Smooth muscle cell (in vitro differentiated cells): ENCODE results near the gene LRMDA. TPM values are rescaled to one million over a fixed set of nuclear protein-coding genes. Genes with fewer than 3 reads are reported as not detected.

Experiments
- DNase-seq: peaks from one replicate; lab custom pipeline; 2025; ENCODE audit not compliant: unreplicated experiment; lab: John Stamatoyannopoulos, UW
- H2AFZ ChIP-seq: fragments of 200-600 bp; sonication (generic); 2 replicates; pipeline ENCODE4 v1.6.0; 2016; ENCODE audit warnings: antibody characterized with exemption, low read depth, mild to moderate bottlenecking
- H3F3A ChIP-seq: fragments of 200-600 bp; sonication (generic); 2 replicates; pipeline ENCODE4 v1.6.0; 2017; ENCODE audit warnings: antibody characterized with exemption, low read depth
- H3K27ac ChIP-seq: fragments of 200-600 bp; sonication (generic); 2 replicates; pipeline ENCODE4 v1.5.1; 2016; ENCODE audit warnings: low read depth, mild to moderate bottlenecking
- H3K27me3 ChIP-seq: fragments of 200-600 bp; sonication (generic); 2 replicates; pipeline ENCODE4 v1.6.1; 2016; ENCODE audit warnings: low read depth, mild to moderate bottlenecking
- H3K36me3 ChIP-seq: fragments of 200-600 bp; sonication (generic); 2 replicates; pipeline ENCODE4 v1.5.1; 2016; ENCODE audit warnings: low read depth
- H3K4me1 ChIP-seq: fragments of 200-600 bp; sonication (generic); 2 replicates; pipeline ENCODE4 v1.5.1; 2016; ENCODE audit warnings: low read depth
- H3K4me2 ChIP-seq: fragments of 200-600 bp; sonication (generic); 2 replicates; pipeline ENCODE4 v1.6.0; 2016; ENCODE audit warnings: mild to moderate bottlenecking
- H3K4me3 ChIP-seq: fragments of 200-600 bp; sonication (generic); 2 replicates; pipeline ENCODE4 v1.5.1; 2016; ENCODE audit warnings: mild to moderate bottlenecking
- H3K79me2 ChIP-seq: fragments of 200-600 bp; sonication (generic); 2 replicates; pipeline ENCODE4 v1.6.0; 2016; ENCODE audit warnings: low read depth, mild to moderate bottlenecking
- H3K9ac ChIP-seq: fragments of 200-600 bp; sonication (generic); 2 replicates; pipeline ENCODE4 v1.6.0; 2016; ENCODE audit warnings: low read depth
- H3K9me3 ChIP-seq: fragments of 200-600 bp; sonication (generic); replicated peaks from 2 replicates; pipeline ENCODE4 v1.5.1; 2016; ENCODE audit warnings: low read depth
- H4K20me1 ChIP-seq: fragments of 200-600 bp; sonication (generic); 2 replicates; pipeline ENCODE4 v1.6.0; 2016; ENCODE audit warnings: low read depth
- WGBS: methylation state at CpG from one replicate; pipeline ENCODE4 v1.1.7; 2016; ENCODE audit warnings: low lambda C conversion rate; 5-methylcytosine and 5-hydroxymethylcytosine counted together
- polyA plus RNA-seq: library from polyadenylated mRNA; unstranded; fragments of >200 nt; fragmentation: Nextera tagmentation; extraction: Ambion mirVana; gene quantifications from 2 replicates; pipeline ENCODE4 v1.2.1, GENCODE V29; 2016
- total RNA-seq: library from RNA; depleted of rRNA; stranded (reverse); fragments of >200 nt; gene quantifications from 2 replicates; pipeline ENCODE4 v1.2.3, GENCODE V29; 2014
- TF ChIP-seq, protein P1 (sequence below): fragments of 200-600 bp; sonication (generic); IDR thresholded peaks from 2 replicates; pipeline ENCODE4 v1.5.1; 2017; ENCODE audit warnings: borderline replicate concordance, mild to moderate bottlenecking, antibody characterized with exemption; ENCODE audit not compliant: insufficient read depth, poor library complexity, severe bottlenecking

LRMDA gene
- total and polyA plus RNA-seq, 2 experiments from 2014 or later: 1.5 to 1.6 TPM

DNA sequence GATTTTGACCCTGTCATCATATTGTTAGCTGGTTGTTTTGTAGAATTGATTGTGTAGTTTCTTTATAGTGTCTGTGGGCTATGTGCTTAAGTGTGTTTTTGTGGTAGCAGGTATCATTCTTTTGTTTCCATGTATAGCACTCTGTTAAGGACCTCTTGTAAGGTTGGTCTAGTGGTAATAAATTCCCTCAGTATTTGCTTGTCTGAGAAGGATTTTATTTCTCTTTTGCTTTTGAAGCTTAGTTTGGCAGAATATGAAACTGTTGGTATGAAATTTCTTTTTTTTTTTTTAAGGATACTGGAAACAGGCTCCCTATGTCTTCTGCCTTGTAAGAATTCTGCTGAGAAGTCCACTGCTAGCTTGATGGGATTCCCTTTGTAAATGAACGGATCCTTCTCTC lies 1073.4 kb downstream of the LRMDA start:
- H3F3A ChIP-seq: no peaks in the 10 kb centered on the region
- TF ChIP-seq, protein P1, sequence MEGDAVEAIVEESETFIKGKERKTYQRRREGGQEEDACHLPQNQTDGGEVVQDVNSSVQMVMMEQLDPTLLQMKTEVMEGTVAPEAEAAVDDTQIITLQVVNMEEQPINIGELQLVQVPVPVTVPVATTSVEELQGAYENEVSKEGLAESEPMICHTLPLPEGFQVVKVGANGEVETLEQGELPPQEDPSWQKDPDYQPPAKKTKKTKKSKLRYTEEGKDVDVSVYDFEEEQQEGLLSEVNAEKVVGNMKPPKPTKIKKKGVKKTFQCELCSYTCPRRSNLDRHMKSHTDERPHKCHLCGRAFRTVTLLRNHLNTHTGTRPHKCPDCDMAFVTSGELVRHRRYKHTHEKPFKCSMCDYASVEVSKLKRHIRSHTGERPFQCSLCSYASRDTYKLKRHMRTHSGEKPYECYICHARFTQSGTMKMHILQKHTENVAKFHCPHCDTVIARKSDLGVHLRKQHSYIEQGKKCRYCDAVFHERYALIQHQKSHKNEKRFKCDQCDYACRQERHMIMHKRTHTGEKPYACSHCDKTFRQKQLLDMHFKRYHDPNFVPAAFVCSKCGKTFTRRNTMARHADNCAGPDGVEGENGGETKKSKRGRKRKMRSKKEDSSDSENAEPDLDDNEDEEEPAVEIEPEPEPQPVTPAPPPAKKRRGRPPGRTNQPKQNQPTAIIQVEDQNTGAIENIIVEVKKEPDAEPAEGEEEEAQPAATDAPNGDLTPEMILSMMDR: no peak
- H3K27ac ChIP-seq: no peak overlapping the region
- H3K4me2 ChIP-seq: no peak overlapping the region
- no peaks in the 10 kb centered on the region for H3K79me2 ChIP-seq
- no peak overlapping the region for H2AFZ ChIP-seq
- no peaks in the 10 kb centered on the region for H4K20me1 ChIP-seq
- H3K36me3 ChIP-seq: no peaks in the 10 kb centered on the region
- whole genome bisulfite sequencing: 95% methylated on average over 1 of the region's 1 CpG
- peaks cover 13% of the 10 kb centered on the region for H3K9me3 ChIP-seq
- no peak for DNase-seq
- H3K4me1 ChIP-seq: no peaks in the 10 kb centered on the region
- no peaks in the 10 kb centered on the region for H3K27me3 ChIP-seq
- no peak overlapping the region for H3K9ac ChIP-seq
- no peak overlapping the region for H3K4me3 ChIP-seq

DNA sequence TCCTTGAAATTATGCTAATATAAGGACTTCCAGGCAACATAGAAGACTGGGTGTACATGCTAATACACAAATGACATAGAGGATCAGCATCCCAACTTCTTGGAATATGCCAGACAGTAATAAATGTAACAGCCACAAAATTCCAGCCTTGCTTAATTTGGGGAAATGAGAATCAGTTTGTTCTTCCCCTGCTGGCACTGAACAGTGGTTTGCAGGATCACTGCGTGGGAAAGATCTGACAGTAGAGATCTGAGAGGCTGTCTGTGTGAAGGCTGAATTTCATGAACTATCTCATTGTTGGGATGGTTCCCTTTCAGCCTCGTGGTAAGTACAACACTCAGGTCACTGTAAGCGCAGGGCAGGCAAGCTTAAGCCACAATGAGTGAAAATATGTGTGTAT lies 1078.0 kb downstream of the LRMDA start:
- H3K4me3 ChIP-seq: no peak overlapping the region
- no peaks in the 10 kb centered on the region for H3K36me3 ChIP-seq
- no peak overlapping the region for H3K9ac ChIP-seq
- 45% methylated on average over 3 of the region's 3 CpGs for WGBS
- H3K79me2 ChIP-seq: no peaks in the 10 kb centered on the region
- no peak for DNase-seq
- TF ChIP-seq, protein P1: no peak
- H3F3A ChIP-seq: no peaks in the 10 kb centered on the region
- peaks cover 10% of the 10 kb centered on the region for H3K9me3 ChIP-seq
- peak overlapping the region; percentile 36 for H3K27ac ChIP-seq
- peak overlapping the region; percentile 25 for H2AFZ ChIP-seq
- H3K4me2 ChIP-seq: no peak overlapping the region
- no peaks in the 10 kb centered on the region for H3K27me3 ChIP-seq
- H4K20me1 ChIP-seq: no peaks in the 10 kb centered on the region
- H3K4me1 ChIP-seq: no peaks in the 10 kb centered on the region

DNA sequence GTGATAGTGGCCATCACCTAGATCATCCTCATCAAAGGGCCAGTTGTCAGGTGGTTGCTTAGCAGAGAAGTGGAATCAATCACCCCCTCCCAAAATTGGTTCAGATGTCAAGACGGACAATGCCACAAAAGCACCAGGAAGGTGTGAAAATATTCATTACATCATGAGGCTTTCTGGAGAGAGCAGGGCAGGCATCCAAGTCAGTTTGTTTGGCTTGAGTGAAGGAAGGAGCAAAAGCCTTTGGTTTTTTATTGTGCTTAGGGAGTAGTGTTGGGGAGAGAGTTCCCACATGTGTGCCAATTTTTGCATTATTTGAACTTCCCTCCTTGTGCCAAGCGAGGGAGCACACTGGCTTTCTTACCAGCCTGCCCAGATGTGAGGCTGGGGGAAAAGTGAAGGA lies 1082.9 kb downstream of the LRMDA start:
- Histone ChIP-seq H3K79me2 (no peaks in the 10 kb centered on the region), H3K9me3 (no peaks in the 10 kb centered on the region), H3K36me3 (no peaks in the 10 kb centered on the region), H2AFZ (no peak overlapping the region), H3K9ac (no peak overlapping the region), H3K4me1 (no peaks in the 10 kb centered on the region), H3K27ac (no peak overlapping the region), H4K20me1 (no peaks in the 10 kb centered on the region), H3F3A (no peaks in the 10 kb centered on the region), H3K4me2 (no peak overlapping the region), H3K4me3 (no peak overlapping the region), H3K27me3 (no peaks in the 10 kb centered on the region)
- 96% methylated on average over 2 of the region's 2 CpGs for WGBS
- TF ChIP-seq, protein P1: no peak
- no peak for DNase-seq

DNA sequence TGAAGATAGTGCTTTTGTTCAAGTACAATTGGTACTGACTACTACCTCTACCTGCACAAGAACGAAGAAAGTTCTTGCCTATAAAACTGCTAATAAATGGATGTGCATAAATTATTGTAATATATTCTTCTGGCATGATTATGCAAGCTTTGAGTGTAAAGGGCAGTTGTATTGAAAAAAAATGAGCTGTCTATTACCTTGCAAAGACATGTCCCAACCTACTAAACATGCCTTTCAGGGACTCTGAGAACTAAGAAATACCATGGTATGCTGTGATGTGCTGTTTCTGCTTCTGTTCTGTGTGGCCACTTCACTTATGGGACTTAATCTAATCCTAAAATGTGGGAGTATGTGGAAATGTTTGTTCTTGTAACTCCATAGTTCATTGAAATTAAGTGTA lies 1083.4 kb downstream of the LRMDA start:
- no peak overlapping the region for H3K27ac ChIP-seq
- H3K4me3 ChIP-seq: no peak overlapping the region
- no peak overlapping the region for H3K9ac ChIP-seq
- no peaks in the 10 kb centered on the region for H3K36me3 ChIP-seq
- no peaks in the 10 kb centered on the region for H3K27me3 ChIP-seq
- 97% methylated on average over 1 of the region's 1 CpG for WGBS
- no peaks in the 10 kb centered on the region for H3F3A ChIP-seq
- no peaks in the 10 kb centered on the region for H3K4me1 ChIP-seq
- TF ChIP-seq, protein P1: no peak
- H3K79me2 ChIP-seq: no peaks in the 10 kb centered on the region
- no peak overlapping the region for H2AFZ ChIP-seq
- no peak overlapping the region for H3K4me2 ChIP-seq
- no peak for DNase-seq
- no peaks in the 10 kb centered on the region for H3K9me3 ChIP-seq
- H4K20me1 ChIP-seq: no peaks in the 10 kb centered on the region
